HEK293 (cell line): ENCODE results near the gene RHOF.

Experiments used
- CTCF ChIA-PET: fragments of 350-600 bp; formaldehyde crosslinking; extraction: SDS; loops from one replicate; lab custom pipeline; 2021; ENCODE audit warnings: antibody characterized with exemption; lab: Yijun Ruan, JAX
- POLR2A ChIA-PET: fragments of 300-600 bp; formaldehyde crosslinking; extraction: SDS; loops from one replicate; lab custom pipeline; 2020; ENCODE audit warnings: antibody characterized with exemption, inconsistent platforms; lab: Yijun Ruan, JAX
- H3K27ac ChIP-seq: fragments of 200-500 bp; sonication (Bioruptor generic); 2 replicates; pipeline ENCODE4 v1.5.1; 2014; ENCODE audit warnings: low read depth, low read length, control low read depth, inconsistent platforms; ENCODE audit errors: extremely low read depth
- H3K36me3 ChIP-seq, 2 experiments: fragments of 200-500 bp in 1 of 2; sonication (Bioruptor generic) in 1 of 2; 1 replicate in 1 of 2; 2 replicates in 1 of 2; pipeline ENCODE4 v1.5.1; 2014 to 2017; ENCODE audit warnings: inconsistent platforms in 2 of 2, low read length in 2 of 2; ENCODE audit not compliant: control insufficient read depth in 2 of 2, insufficient read depth in 1 of 2
- H3K4me1 ChIP-seq: fragments of 200-500 bp; sonication (Bioruptor generic); 2 replicates; pipeline ENCODE4 v1.5.1; 2014; ENCODE audit warnings: mild to moderate bottlenecking, low read length, inconsistent platforms; ENCODE audit not compliant: control insufficient read depth, insufficient read depth
- H3K4me3 ChIP-seq: 2 replicates; pipeline ENCODE4 v1.5.1; 2011; ENCODE audit warnings: low read depth, mild to moderate bottlenecking, control low read depth, low read length, moderate library complexity
- H3K9me3 ChIP-seq: fragments of 200-500 bp; sonication (Bioruptor generic); 2 replicates; pipeline ENCODE4 v1.5.1; 2014; ENCODE audit warnings: low read depth, low read length, inconsistent platforms; ENCODE audit not compliant: control insufficient read depth, insufficient read depth
- EGR2 ChIP-seq: fragments of 450-650 bp; formaldehyde crosslinking; IDR thresholded peaks from 2 replicates; pipeline ENCODE4 v1.5.1; 2016; ENCODE audit warnings: low read depth, missing biosample characterization, missing genetic modification characterization
- ELK4 ChIP-seq: IDR thresholded peaks from 2 replicates; pipeline ENCODE4 v1.6.1; 2011; ENCODE audit warnings: mild to moderate bottlenecking, low read depth, low read length, borderline replicate concordance
- GLIS1 ChIP-seq: fragments of 450-650 bp; formaldehyde crosslinking; IDR thresholded peaks from 2 replicates; pipeline ENCODE4 v1.5.1; 2016; ENCODE audit warnings: missing biosample characterization, missing genetic modification characterization
- HOXC10 ChIP-seq: sonication (generic); formaldehyde crosslinking; IDR thresholded peaks from 2 replicates; pipeline ENCODE4 v1.8.1; 2023; ENCODE audit warnings: mild to moderate bottlenecking, missing genetic modification reagents
- PRDM10 ChIP-seq: fragments of 450-650 bp; formaldehyde crosslinking; IDR thresholded peaks from 2 replicates; pipeline ENCODE4 v1.5.1; 2016; ENCODE audit warnings: missing biosample characterization, missing genetic modification characterization
- ZBTB44 ChIP-seq: fragments of 450-650 bp; IDR thresholded peaks from 2 replicates; pipeline ENCODE4 v1.5.1; 2018; ENCODE audit warnings: missing biosample characterization, mild to moderate bottlenecking, missing genetic modification characterization
- ZFHX2 ChIP-seq: fragments of 450-650 bp; formaldehyde crosslinking; conservative IDR thresholded peaks from 2 replicates; pipeline ENCODE4 v1.5.1; 2016; ENCODE audit warnings: missing biosample characterization, missing genetic modification characterization
- ZIC2 ChIP-seq: fragments of 450-650 bp; formaldehyde crosslinking; IDR thresholded peaks from 2 replicates; pipeline ENCODE4 v1.5.1; 2016; ENCODE audit warnings: missing biosample characterization, missing genetic modification characterization
- ZNF16 ChIP-seq: fragments of 450-650 bp; formaldehyde crosslinking; IDR thresholded peaks from 2 replicates; pipeline ENCODE4 v1.5.1; 2016; ENCODE audit warnings: low read depth, missing biosample characterization, missing genetic modification characterization
- ZNF169 ChIP-seq: fragments of 450-650 bp; formaldehyde crosslinking; IDR thresholded peaks from 2 replicates; pipeline ENCODE4 v1.5.1; 2016; ENCODE audit warnings: missing biosample characterization, missing genetic modification characterization
- ZNF280D ChIP-seq: fragments of 450-650 bp; formaldehyde crosslinking; IDR thresholded peaks from 2 replicates; pipeline ENCODE4 v1.5.1; 2016; ENCODE audit warnings: missing biosample characterization, missing genetic modification characterization
- ZNF335 ChIP-seq: fragments of 450-650 bp; formaldehyde crosslinking; conservative IDR thresholded peaks from 2 replicates; pipeline ENCODE4 v1.5.1; 2016; ENCODE audit warnings: missing biosample characterization, missing genetic modification characterization
- ZNF426 ChIP-seq: fragments of 450-650 bp; formaldehyde crosslinking; IDR thresholded peaks from 2 replicates; pipeline ENCODE4 v1.5.1; 2017; ENCODE audit warnings: missing biosample characterization, missing genetic modification characterization, mild to moderate bottlenecking, inconsistent platforms, moderate library complexity
- ZNF513 ChIP-seq: fragments of 450-650 bp; IDR thresholded peaks from 2 replicates; pipeline ENCODE4 v1.5.1; 2018; ENCODE audit warnings: missing biosample characterization, missing genetic modification characterization
- ZNF518A ChIP-seq: fragments of 450-650 bp; formaldehyde crosslinking; conservative IDR thresholded peaks from 2 replicates; pipeline ENCODE4 v1.5.1; 2016; ENCODE audit warnings: low read depth, missing biosample characterization, missing genetic modification characterization
- ZNF521 ChIP-seq: fragments of 450-650 bp; formaldehyde crosslinking; IDR thresholded peaks from 2 replicates; pipeline ENCODE4 v1.5.1; 2017; ENCODE audit warnings: missing biosample characterization, mild to moderate bottlenecking, missing genetic modification characterization
- ZNF621 ChIP-seq: fragments of 450-650 bp; formaldehyde crosslinking; IDR thresholded peaks from 2 replicates; pipeline ENCODE4 v1.5.1; 2017; ENCODE audit warnings: missing biosample characterization, missing genetic modification characterization

Gene RHOF

GRCh38 chr12:121770388-121770787 is 23.1 kb downstream of the RHOF start:
- TF ChIP-seq ZNF16 (tag by site-specific recombination) (no peak), ZIC2 (peak; percentile 40), ZNF335 (tag by site-specific recombination) (no peak), ZNF518A (tag by site-specific recombination) (no peak), PRDM10 (tag by site-specific recombination) (no peak), ZBTB44 (tag by site-specific recombination) (no peak), EGR2 (tag by site-specific recombination) (peak; percentile 58), ZNF621 (tag by site-specific recombination) (no peak), ZNF280D (tag by site-specific recombination) (no peak), ZNF426 (no peak), ZNF169 (tag by site-specific recombination) (no peak), GLIS1 (tag by site-specific recombination) (peak; percentile 48), ZFHX2 (tag by site-specific recombination) (peak; percentile 43), ELK4 (no peak), HOXC10 (no peak), ZNF513 (tag by site-specific recombination) (no peak), ZNF521 (tag by site-specific recombination) (no peak)
- POLR2A ChIA-PET = no interaction called here
- Histone ChIP-seq H3K27ac (no peak overlapping the region), H3K9me3 (no peaks in the 10 kb centered on the region), H3K4me1 (peaks cover 6% of the 10 kb centered on the region), H3K36me3 (no peaks in the 10 kb centered on the region), H3K4me3 (no peak overlapping the region)
- CTCF ChIA-PET = interaction anchor here (1.7 kb wide), 1 partner anchor 218 kb away, joined by 3 read pairs; no protein-coding TSS in a partner anchor
